ENCODE data around the gene CSTA.

The CSTA gene

DNA sequence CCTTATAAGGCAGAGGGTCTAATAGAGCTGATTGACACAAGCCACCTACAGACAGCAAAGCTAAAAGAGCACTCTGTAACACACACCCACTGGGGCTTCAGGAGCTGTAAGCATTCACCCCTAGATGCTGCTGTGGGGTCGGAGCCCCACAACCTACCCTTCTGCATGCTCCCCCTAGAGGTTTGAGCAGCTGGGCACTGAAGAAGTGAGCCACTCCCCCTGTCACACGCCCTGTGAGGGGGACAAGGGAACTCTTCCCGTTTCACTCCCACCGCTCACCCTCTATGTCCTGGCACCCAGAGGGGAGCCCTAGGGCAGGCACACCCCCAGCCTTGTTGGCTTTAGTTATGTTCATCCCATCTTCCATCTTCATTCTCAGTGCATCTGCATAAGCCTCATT, 9.4 kb upstream of the CSTA start:
- DNase-seq (ENCODE audit: extremely low read depth, low read depth): no peak
- no peak overlapping the region for H3K4me3 ChIP-seq (replicated peaks; ENCODE audit: low read depth, low read length)
- TF ChIP-seq, protein P1, sequence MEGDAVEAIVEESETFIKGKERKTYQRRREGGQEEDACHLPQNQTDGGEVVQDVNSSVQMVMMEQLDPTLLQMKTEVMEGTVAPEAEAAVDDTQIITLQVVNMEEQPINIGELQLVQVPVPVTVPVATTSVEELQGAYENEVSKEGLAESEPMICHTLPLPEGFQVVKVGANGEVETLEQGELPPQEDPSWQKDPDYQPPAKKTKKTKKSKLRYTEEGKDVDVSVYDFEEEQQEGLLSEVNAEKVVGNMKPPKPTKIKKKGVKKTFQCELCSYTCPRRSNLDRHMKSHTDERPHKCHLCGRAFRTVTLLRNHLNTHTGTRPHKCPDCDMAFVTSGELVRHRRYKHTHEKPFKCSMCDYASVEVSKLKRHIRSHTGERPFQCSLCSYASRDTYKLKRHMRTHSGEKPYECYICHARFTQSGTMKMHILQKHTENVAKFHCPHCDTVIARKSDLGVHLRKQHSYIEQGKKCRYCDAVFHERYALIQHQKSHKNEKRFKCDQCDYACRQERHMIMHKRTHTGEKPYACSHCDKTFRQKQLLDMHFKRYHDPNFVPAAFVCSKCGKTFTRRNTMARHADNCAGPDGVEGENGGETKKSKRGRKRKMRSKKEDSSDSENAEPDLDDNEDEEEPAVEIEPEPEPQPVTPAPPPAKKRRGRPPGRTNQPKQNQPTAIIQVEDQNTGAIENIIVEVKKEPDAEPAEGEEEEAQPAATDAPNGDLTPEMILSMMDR (IDR thresholded peaks at IDR 0.05; ENCODE audit: low read depth, low read length, missing control alignments): no peak

GRCh38 chr3:122316368-122316767, 8.7 kb upstream of the CSTA start:
- DNase-seq (ENCODE audit: extremely low read depth, low read depth): no peak
- TF ChIP-seq, protein P1 (IDR thresholded peaks at IDR 0.05; ENCODE audit: low read depth, low read length, missing control alignments): no peak
- H3K4me3 ChIP-seq (replicated peaks; ENCODE audit: low read depth, low read length): no peak overlapping the region

DNA sequence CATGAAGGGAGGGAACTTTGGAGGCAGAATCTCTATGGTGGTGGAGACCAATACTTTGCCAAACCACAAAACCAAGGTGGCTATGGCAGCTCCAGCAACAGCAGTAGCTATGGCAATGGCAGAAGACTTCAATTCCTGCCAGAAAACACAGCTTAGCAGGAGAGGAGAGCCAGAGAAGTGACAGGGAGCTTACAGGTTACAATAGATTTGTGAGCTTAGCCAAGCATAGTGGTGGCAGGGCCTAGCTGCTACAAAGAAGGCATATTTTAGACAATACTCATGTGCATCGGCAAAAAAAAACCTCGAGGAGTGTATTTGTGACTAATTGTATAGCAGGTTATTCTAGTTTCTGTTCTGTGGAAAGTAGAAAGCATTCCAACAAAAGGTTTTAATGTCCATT, 6.4 kb upstream of the CSTA start:
- TF ChIP-seq, protein P1 (IDR thresholded peaks at IDR 0.05; ENCODE audit: low read depth, low read length, missing control alignments): no peak
- no peak for DNase-seq (ENCODE audit: extremely low read depth, low read depth)
- no peak overlapping the region for H3K4me3 ChIP-seq (replicated peaks; ENCODE audit: low read depth, low read length)

GRCh38 chr3:122322095-122323075, 2.7 kb upstream of the CSTA start:
- DNase-seq (ENCODE audit: extremely low read depth, low read depth): no peak
- H3K4me3 ChIP-seq (replicated peaks; ENCODE audit: low read depth, low read length): no peak overlapping the region

GRCh38 chr3:122325769-122326168, 721 bp downstream of the CSTA start:
- TF ChIP-seq, protein P1 (IDR thresholded peaks at IDR 0.05; ENCODE audit: low read depth, low read length, missing control alignments): no peak
- H3K4me3 ChIP-seq (replicated peaks; ENCODE audit: low read depth, low read length): no peak overlapping the region
- no peak for DNase-seq (ENCODE audit: extremely low read depth, low read depth)

More at GRCh38 chr3:122322095-122323075, 2.7 kb upstream of the CSTA start:
- TF ChIP-seq, protein P1 (IDR thresholded peaks at IDR 0.05; ENCODE audit: low read depth, low read length, missing control alignments): no peak

DNA sequence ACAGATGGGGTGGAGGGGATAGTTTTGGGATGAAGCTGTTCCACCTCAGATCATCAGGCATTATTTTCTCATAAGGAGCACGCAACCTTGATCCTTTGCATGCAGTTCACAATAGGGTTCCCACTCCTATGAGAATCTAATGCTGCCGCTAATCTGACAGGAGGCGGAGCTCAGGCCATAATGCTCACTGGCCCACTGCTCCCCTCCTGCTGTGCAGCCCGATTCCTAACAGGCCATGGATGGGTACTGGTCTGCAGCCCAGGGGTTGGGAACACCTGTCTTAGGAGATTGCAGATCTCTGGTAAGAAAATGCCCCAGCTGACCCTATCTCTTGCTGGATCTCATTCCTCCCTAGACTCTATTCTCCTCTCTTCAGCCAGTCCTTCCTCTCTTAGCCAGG, 6.8 kb downstream of the CSTA start:
- TF ChIP-seq, protein P1 (IDR thresholded peaks at IDR 0.05; ENCODE audit: low read depth, low read length, missing control alignments): no peak
- DNase-seq (ENCODE audit: extremely low read depth, low read depth): no peak
- H3K4me3 ChIP-seq (replicated peaks; ENCODE audit: low read depth, low read length): no peak overlapping the region

All from HFF-Myc (cell line).